ENCODE data around the gene TMEM178A. TPM values are rescaled to one million over a fixed set of nuclear protein-coding genes. Genes with fewer than 3 reads are reported as not detected.

TMEM178A gene
- total and polyA plus RNA-seq, 4 donors = 1.4 to 4.8 (median 3.2) TPM

GRCh38 chr2:39712953-39713352, 47.2 kb downstream of the TMEM178A start:
- WGBS, 2 donors = 87 to 88% methylated on average over 5 of the region's 5 CpGs
- Histone ChIP-seq H3K9ac (ENCODE audit: insufficient read depth in 1 of 2, low read length in 2 of 2) (no peak overlapping the region), H3K4me1 (ENCODE audit: control insufficient read depth in 5 of 5, insufficient read depth in 5 of 5, low read length in 5 of 5) (no peaks in the 10 kb centered on the region), H3K9me3 (ENCODE audit: control insufficient read depth in 4 of 4, insufficient read depth in 3 of 4, low read length in 3 of 4) (no peaks in the 10 kb centered on the region), H3K27me3 (ENCODE audit: control insufficient read depth in 3 of 3, insufficient read depth in 3 of 3, low read length in 2 of 3) (no peaks in the 10 kb centered on the region), H3K36me3 (ENCODE audit: control insufficient read depth in 4 of 4, insufficient read depth in 4 of 4, low read length in 4 of 4) (no peaks in the 10 kb centered on the region), H3K27ac (ENCODE audit: low read depth in 1 of 2, low read length in 1 of 2) (no peak overlapping the region), H3K4me3 (no peak overlapping the region)
- TF ChIP-seq CTCF (IDR thresholded peaks at IDR 0.05; ENCODE audit: control extremely low read depth, extremely low read depth) = no peak
- no peak for DNase-seq
- no peak for ATAC-seq (ENCODE audit: insufficient read depth, low FRiP score)

GRCh38 chr2:39715095-39715494, 49.4 kb downstream of the TMEM178A start:
- no peak for TF ChIP-seq CTCF (IDR thresholded peaks at IDR 0.05; ENCODE audit: control extremely low read depth, extremely low read depth)
- no peaks in the 10 kb centered on the region for H3K27me3 ChIP-seq (ENCODE audit: control insufficient read depth in 3 of 3, insufficient read depth in 3 of 3, low read length in 2 of 3)
- no peaks in the 10 kb centered on the region for H3K36me3 ChIP-seq (ENCODE audit: control insufficient read depth in 4 of 4, insufficient read depth in 4 of 4, low read length in 4 of 4)
- H3K9me3 ChIP-seq (ENCODE audit: control insufficient read depth in 4 of 4, insufficient read depth in 3 of 4, low read length in 3 of 4) = no peaks in the 10 kb centered on the region
- ATAC-seq (ENCODE audit: insufficient read depth, low FRiP score) (no peak), DNase-seq (no peak)
- no peaks in the 10 kb centered on the region for H3K4me1 ChIP-seq (ENCODE audit: control insufficient read depth in 5 of 5, insufficient read depth in 5 of 5, low read length in 5 of 5)
- no peak overlapping the region for H3K9ac ChIP-seq (ENCODE audit: insufficient read depth in 1 of 2, low read length in 2 of 2)
- no peak overlapping the region for H3K27ac ChIP-seq (ENCODE audit: low read depth in 1 of 2, low read length in 1 of 2)
- H3K4me3 ChIP-seq = no peak overlapping the region

GRCh38 chr2:39715822-39716221, 50.1 kb downstream of the TMEM178A start:
- no peak for TF ChIP-seq CTCF (IDR thresholded peaks at IDR 0.05; ENCODE audit: control extremely low read depth, extremely low read depth)
- 91 to 94% methylated on average over 3 of the region's 3 CpGs for WGBS, 2 donors
- no peak for DNase-seq
- Histone ChIP-seq H3K4me3 (no peak overlapping the region), H3K36me3 (ENCODE audit: control insufficient read depth in 4 of 4, insufficient read depth in 4 of 4, low read length in 4 of 4) (no peaks in the 10 kb centered on the region), H3K9me3 (ENCODE audit: control insufficient read depth in 4 of 4, insufficient read depth in 3 of 4, low read length in 3 of 4) (no peaks in the 10 kb centered on the region), H3K4me1 (ENCODE audit: control insufficient read depth in 5 of 5, insufficient read depth in 5 of 5, low read length in 5 of 5) (no peaks in the 10 kb centered on the region), H3K27ac (ENCODE audit: low read depth in 1 of 2, low read length in 1 of 2) (no peak overlapping the region), H3K27me3 (ENCODE audit: control insufficient read depth in 3 of 3, insufficient read depth in 3 of 3, low read length in 2 of 3) (no peaks in the 10 kb centered on the region), H3K9ac (ENCODE audit: insufficient read depth in 1 of 2, low read length in 2 of 2) (no peak overlapping the region)
- no peak for ATAC-seq (ENCODE audit: insufficient read depth, low FRiP score)

GRCh38 chr2:39717067-39717466, 51.4 kb downstream of the TMEM178A start:
- Histone ChIP-seq H3K4me3 (no peak overlapping the region), H3K27me3 (ENCODE audit: control insufficient read depth in 3 of 3, insufficient read depth in 3 of 3, low read length in 2 of 3) (no peaks in the 10 kb centered on the region), H3K36me3 (ENCODE audit: control insufficient read depth in 4 of 4, insufficient read depth in 4 of 4, low read length in 4 of 4) (no peaks in the 10 kb centered on the region), H3K9me3 (ENCODE audit: control insufficient read depth in 4 of 4, insufficient read depth in 3 of 4, low read length in 3 of 4) (no peaks in the 10 kb centered on the region), H3K9ac (ENCODE audit: insufficient read depth in 1 of 2, low read length in 2 of 2) (no peak overlapping the region), H3K4me1 (ENCODE audit: control insufficient read depth in 5 of 5, insufficient read depth in 5 of 5, low read length in 5 of 5) (no peaks in the 10 kb centered on the region), H3K27ac (ENCODE audit: low read depth in 1 of 2, low read length in 1 of 2) (no peak overlapping the region)
- peak in 1 of 3 donors; percentile 25 for DNase-seq
- ATAC-seq (ENCODE audit: insufficient read depth, low FRiP score) = no peak
- WGBS, 2 donors = 89 to 95% methylated on average over 12 of the region's 12 CpGs
- TF ChIP-seq CTCF (IDR thresholded peaks at IDR 0.05; ENCODE audit: control extremely low read depth, extremely low read depth) = no peak
